ENCODE data around the gene ENO2. TPM values are rescaled to one million over a fixed set of nuclear protein-coding genes. Genes with fewer than 3 reads are reported as not detected.

The ENO2 gene
- total RNA-seq, 1 experiment from 2014 or later = 1.8 TPM

- H3K4me1 ChIP-seq = peaks cover 11% of the 10 kb centered on the region; the same call in 1 of the 2 replicates
- H3K4me3 ChIP-seq = peak overlapping the region; percentile 50
- no peaks in the 10 kb centered on the region for H3K9me3 ChIP-seq (replicated peaks)
- H3K27ac ChIP-seq = peak overlapping the region; percentile 65
- peak in 1 of 2 experiments; percentile 44 for DNase-seq
- H3K27me3 ChIP-seq = peaks cover 5% of the 10 kb centered on the region; the same call in 1 of the 2 replicates
- peaks cover 13% of the 10 kb centered on the region for H3K36me3 ChIP-seq
These were observed 46.4 kb downstream of the ENO2 start for GRCh38 chr12:6960593-6961277.

GRCh38 chr12:6961278-6961694, 46.9 kb downstream of the ENO2 start:
- peak; percentile 59 to 63 for DNase-seq
- no peaks in the 10 kb centered on the region for H3K9me3 ChIP-seq (replicated peaks)
- peak overlapping the region; percentile 50 for H3K4me3 ChIP-seq
- H3K36me3 ChIP-seq = peaks cover 17% of the 10 kb centered on the region
- peak overlapping the region; percentile 65 for H3K27ac ChIP-seq
- H3K27me3 ChIP-seq = peaks cover 5% of the 10 kb centered on the region; the same call in 1 of the 2 replicates
- peaks cover 11% of the 10 kb centered on the region; the same call in 1 of the 2 replicates for H3K4me1 ChIP-seq

DNA sequence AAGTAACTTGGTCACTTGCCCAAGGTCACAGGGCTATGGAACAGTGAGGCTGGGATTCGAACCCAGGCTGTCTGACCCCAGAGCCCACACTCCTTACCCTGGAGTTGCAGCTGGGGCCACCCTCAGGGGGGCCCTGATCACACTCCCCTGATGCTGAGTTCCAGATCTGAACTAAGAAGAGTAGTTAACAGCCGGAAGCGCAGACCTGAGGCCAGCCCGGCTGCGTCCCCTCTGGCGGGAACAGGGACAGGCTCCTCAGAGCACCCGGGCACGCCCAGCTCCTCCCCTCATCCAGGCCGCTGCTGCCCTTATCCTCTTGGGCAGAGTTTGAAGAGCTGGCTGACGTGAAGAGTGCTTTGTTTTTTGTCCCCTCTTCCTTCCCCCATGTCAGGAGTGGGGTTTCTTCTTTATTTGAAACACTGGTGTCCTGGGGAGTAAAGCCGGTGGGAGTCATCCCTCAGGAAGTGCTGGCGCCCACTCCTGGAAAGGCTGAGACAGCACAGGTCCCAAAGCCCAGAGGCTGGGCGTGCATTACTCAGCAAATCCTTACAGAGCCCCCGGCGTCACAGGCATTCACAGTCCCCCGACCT, 47.4 kb downstream of the ENO2 start:
- peak; percentile 83 to 90 for DNase-seq
- Histone ChIP-seq H3K36me3 (peaks cover 21% of the 10 kb centered on the region), H3K4me1 (peaks cover 11% of the 10 kb centered on the region; the same call in 1 of the 2 replicates), H3K4me3 (peak overlapping the region; percentile 50), H3K27me3 (peaks cover 3% of the 10 kb centered on the region; the same call in 1 of the 2 replicates), H3K27ac (peak overlapping the region; percentile 65), H3K9me3 (replicated peaks) (no peaks in the 10 kb centered on the region)

GRCh38 chr12:6962285-6963015, 48.1 kb downstream of the ENO2 start:
- DNase-seq = no peak
- Histone ChIP-seq H3K27ac (peak overlapping the region; percentile 65), H3K4me3 (peak overlapping the region; percentile 50), H3K4me1 (peaks cover 11% of the 10 kb centered on the region; the same call in 1 of the 2 replicates), H3K9me3 (replicated peaks) (no peaks in the 10 kb centered on the region), H3K27me3 (no peaks in the 10 kb centered on the region), H3K36me3 (peaks cover 27% of the 10 kb centered on the region)

DNA sequence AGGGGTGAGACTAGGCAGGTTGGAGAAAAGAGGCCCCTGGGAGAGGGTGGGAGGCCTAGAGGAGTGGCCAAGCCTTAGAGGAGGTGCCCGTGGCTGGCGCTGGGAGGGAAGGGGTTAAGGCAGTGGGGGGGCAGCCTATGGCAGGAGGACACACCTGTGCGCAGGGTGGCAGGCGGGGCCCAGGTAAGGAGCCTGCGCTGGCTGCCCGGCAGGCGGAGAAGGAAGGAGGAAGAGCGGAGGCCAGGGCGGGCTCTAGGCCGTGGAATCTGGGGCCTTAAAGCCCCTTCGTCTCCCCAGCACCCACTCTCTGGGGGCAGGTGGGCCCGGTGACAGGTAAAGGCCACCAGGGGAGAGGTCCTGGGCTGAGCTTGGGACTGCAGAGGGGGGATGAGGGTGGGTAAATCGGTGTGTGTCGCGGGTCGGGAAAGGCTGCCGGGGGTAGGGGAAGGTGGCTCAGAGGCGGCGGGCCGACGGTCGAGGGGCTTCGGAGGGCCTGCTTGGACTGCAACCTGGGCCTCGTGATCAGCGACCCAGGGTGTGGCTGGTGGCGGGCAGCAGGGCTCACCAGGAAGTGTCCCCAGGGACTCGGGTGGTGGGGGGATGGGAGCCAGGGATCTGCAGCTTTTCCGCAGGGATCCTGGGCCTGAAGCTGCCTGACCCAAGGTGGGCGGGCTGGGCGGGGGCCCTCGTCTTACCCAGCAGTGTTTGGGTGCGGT, 48.8 kb downstream of the ENO2 start:
- no peak overlapping the region for H3K4me3 ChIP-seq
- H3K36me3 ChIP-seq = peaks cover 34% of the 10 kb centered on the region
- H3K4me1 ChIP-seq = peaks cover 11% of the 10 kb centered on the region; the same call in 1 of the 2 replicates
- H3K27me3 ChIP-seq = no peaks in the 10 kb centered on the region
- no peaks in the 10 kb centered on the region for H3K9me3 ChIP-seq (replicated peaks)
- no peak for DNase-seq
- no peak overlapping the region for H3K27ac ChIP-seq

- H3K27me3 ChIP-seq = no peaks in the 10 kb centered on the region
- no peak for DNase-seq
- H3K4me1 ChIP-seq = peaks cover 11% of the 10 kb centered on the region; the same call in 1 of the 2 replicates
- no peak overlapping the region for H3K27ac ChIP-seq
- no peak overlapping the region for H3K4me3 ChIP-seq
- H3K9me3 ChIP-seq (replicated peaks) = no peaks in the 10 kb centered on the region
- peaks cover 42% of the 10 kb centered on the region for H3K36me3 ChIP-seq
These were observed 49.5 kb downstream of the ENO2 start for GRCh38 chr12:6963791-6964413.

GRCh38 chr12:6964605-6965025, 50.2 kb downstream of the ENO2 start:
- Histone ChIP-seq H3K4me1 (peaks cover 15% of the 10 kb centered on the region; the same call in 1 of the 2 replicates), H3K9me3 (replicated peaks) (no peaks in the 10 kb centered on the region), H3K27ac (no peak overlapping the region), H3K4me3 (no peak overlapping the region), H3K36me3 (peaks cover 46% of the 10 kb centered on the region), H3K27me3 (no peaks in the 10 kb centered on the region)
- DNase-seq = no peak

DNA sequence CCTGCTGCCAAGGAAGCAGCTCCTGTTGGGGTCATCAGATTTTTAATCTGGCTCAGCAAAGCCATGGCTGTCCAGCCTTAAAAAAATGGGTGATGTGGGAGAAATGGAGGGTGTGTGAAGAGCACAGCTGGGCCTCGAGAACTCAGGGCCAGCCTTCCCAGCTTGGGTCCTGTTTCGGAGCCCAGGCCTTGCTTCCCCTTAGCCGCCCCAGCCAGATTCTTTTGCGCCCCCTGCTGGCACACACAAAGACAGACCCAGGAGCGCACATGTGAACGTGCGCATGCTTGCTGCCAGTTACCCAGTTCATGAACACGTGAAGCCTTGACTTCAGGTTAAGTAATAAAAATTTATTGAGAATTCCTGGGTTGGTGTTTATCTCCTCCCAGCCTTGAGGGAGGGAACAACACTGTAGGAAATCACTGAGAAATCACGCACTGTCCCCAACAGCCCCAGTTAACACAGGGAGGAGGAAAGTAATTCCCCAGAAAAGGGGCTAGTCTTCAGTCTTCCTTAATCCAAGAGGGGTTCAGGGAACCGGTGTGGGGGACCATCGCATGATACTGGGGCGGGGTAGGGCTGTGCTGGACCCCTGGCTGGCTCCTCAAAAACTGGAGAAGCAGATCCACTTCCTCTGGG, 50.8 kb downstream of the ENO2 start:
- Histone ChIP-seq H3K4me3 (no peak overlapping the region), H3K9me3 (replicated peaks) (no peaks in the 10 kb centered on the region), H3K27ac (no peak overlapping the region), H3K4me1 (peaks cover 15% of the 10 kb centered on the region; the same call in 1 of the 2 replicates), H3K27me3 (no peaks in the 10 kb centered on the region), H3K36me3 (peaks cover 46% of the 10 kb centered on the region)
- DNase-seq = peak; percentile 76 to 83

DNA sequence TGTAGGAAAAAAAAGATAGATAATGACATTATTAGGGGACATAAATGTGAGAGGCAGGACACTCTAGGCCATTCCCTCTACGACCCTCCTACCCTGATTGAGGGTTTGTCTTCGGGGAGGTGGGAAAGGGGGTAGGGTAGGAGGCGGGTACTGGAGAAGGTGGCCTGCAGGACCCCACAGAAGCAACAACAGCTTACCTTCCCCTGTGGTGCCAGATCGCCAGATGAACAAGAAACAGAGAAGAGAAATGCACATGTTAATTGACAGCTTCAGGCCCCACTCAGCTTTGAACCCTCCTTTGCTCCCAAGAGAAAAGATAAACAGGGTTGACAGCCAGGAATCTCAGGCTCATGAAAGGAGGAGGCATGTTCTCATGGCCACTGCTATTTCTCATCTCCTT, 51.3 kb downstream of the ENO2 start:
- H3K36me3 ChIP-seq = peaks cover 46% of the 10 kb centered on the region
- no peak overlapping the region for H3K27ac ChIP-seq
- H3K4me1 ChIP-seq = peaks cover 14% of the 10 kb centered on the region; the same call in 1 of the 2 replicates

DNA sequence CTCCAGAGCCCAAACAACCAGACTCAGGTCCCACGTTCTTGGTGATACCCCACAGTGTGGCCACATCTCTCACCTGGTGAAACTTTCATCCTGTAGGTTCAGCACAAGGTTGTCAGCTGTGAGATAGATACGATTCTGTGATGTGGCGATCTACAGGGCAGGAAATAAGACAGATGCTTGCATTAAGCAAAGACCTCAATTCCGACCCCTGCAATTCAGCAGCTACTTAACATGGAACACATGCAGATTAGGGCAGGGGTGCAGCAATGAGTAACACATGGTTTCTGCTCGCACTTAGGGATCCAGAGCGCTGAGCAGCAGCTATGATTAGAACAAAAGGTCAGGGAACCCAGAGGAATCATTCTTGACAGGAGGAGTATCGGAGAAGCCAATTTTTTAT, 52.0 kb downstream of the ENO2 start:
- Histone ChIP-seq H3K27me3 (no peaks in the 10 kb centered on the region), H3K4me3 (no peak overlapping the region), H3K4me1 (peaks cover 11% of the 10 kb centered on the region; the same call in 1 of the 2 replicates), H3K27ac (no peak overlapping the region), H3K36me3 (peaks cover 46% of the 10 kb centered on the region), H3K9me3 (replicated peaks) (no peaks in the 10 kb centered on the region)
- no peak for DNase-seq

More for the DNA sequence above, 51.3 kb downstream of the ENO2 start:
- no peak overlapping the region for H3K4me3 ChIP-seq
- no peaks in the 10 kb centered on the region for H3K27me3 ChIP-seq
- no peak for DNase-seq
- H3K9me3 ChIP-seq (replicated peaks) = no peaks in the 10 kb centered on the region

- H3K27ac ChIP-seq = no peak overlapping the region
- no peaks in the 10 kb centered on the region for H3K27me3 ChIP-seq
- no peak overlapping the region for H3K4me3 ChIP-seq
- no peaks in the 10 kb centered on the region for H3K9me3 ChIP-seq (replicated peaks)
- no peak for DNase-seq
- H3K36me3 ChIP-seq = peaks cover 55% of the 10 kb centered on the region
- peaks cover 9% of the 10 kb centered on the region for H3K4me1 ChIP-seq
These were observed 53.3 kb downstream of the ENO2 start for GRCh38 chr12:6967651-6968100.

DNA sequence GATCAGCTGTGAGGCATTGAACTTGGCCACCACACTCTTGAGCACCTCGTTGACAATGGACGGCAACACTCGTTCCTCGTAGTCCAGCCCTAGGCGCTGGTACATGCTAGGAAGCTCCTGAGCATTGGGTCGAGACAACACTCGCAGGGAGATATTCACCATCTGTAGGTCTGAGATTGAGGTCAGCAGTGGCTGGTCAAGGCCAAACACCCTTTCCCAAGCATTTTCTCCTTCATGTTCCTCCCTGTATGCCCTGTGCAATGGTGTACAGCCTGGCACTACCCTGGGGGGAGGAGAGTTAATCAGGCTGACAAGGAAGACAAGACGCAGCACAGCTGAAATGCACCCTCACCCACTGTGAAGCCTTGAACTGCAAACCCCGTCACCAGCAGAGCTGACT, 54.0 kb downstream of the ENO2 start:
- no peak overlapping the region for H3K27ac ChIP-seq
- H3K4me1 ChIP-seq = peaks cover 8% of the 10 kb centered on the region
- H3K27me3 ChIP-seq = no peaks in the 10 kb centered on the region
- H3K4me3 ChIP-seq = no peak overlapping the region
- no peak for DNase-seq
- H3K36me3 ChIP-seq = peaks cover 55% of the 10 kb centered on the region
- H3K9me3 ChIP-seq (replicated peaks) = no peaks in the 10 kb centered on the region

- Histone ChIP-seq H3K27me3 (no peaks in the 10 kb centered on the region), H3K9me3 (replicated peaks) (no peaks in the 10 kb centered on the region), H3K27ac (peak overlapping the region; percentile 73), H3K4me1 (peaks cover 8% of the 10 kb centered on the region), H3K36me3 (peaks cover 63% of the 10 kb centered on the region), H3K4me3 (peak overlapping the region; percentile 92)
- no peak for DNase-seq
These were observed 55.7 kb downstream of the ENO2 start for GRCh38 chr12:6970096-6970527.

All from SJCRH30 (cell line).